HG03196 (cell line): ENCODE results near the gene FCHSD2.
"Not testable (repeated sequence)": the region's sequence is repeated elsewhere in the genome, so short reads cannot be mapped to it uniquely, and the experiment has no call there.

Experiments
- ATAC-seq: cut with Tn5 transposase; IDR thresholded peaks from one replicate; pipeline ENCODE4 v1.9.1; 2021; ENCODE audit not compliant: unreplicated experiment

FCHSD2 gene

GRCh38 chr11:72811686-72812085 is 330.4 kb downstream of the FCHSD2 start:
- ATAC-seq = not testable (repeated sequence)

- no peak for ATAC-seq
These were observed 333.8 kb downstream of the FCHSD2 start for GRCh38 chr11:72808331-72808798.

GRCh38 chr11:72807792-72808191 is 334.3 kb downstream of the FCHSD2 start:
- ATAC-seq = no peak

GRCh38 chr11:72807021-72807693 is 335.0 kb downstream of the FCHSD2 start:
- ATAC-seq = no peak

- ATAC-seq = not testable (repeated sequence)
These were observed 335.7 kb downstream of the FCHSD2 start for GRCh38 chr11:72806378-72806777.

- no peak for ATAC-seq
These were observed 336.9 kb downstream of the FCHSD2 start for GRCh38 chr11:72805216-72805615.

GRCh38 chr11:72802822-72803221 is 339.3 kb downstream of the FCHSD2 start:
- no peak for ATAC-seq

- ATAC-seq = no peak
These were observed 342.7 kb downstream of the FCHSD2 start for GRCh38 chr11:72799441-72799840.

- ATAC-seq = no peak
These were observed 343.8 kb downstream of the FCHSD2 start for GRCh38 chr11:72798361-72798760.

- ATAC-seq = peak; percentile 86
These were observed 348.4 kb downstream of the FCHSD2 start, which contains the start of gene STARD10 for GRCh38 chr11:72793425-72794367. Gene STARD10, minus strand, starts transcription at chr11:72794047. Its CDS starts 12,866 bp downstream, at chr11:72781181.

- ATAC-seq = no peak
These were observed 349.1 kb downstream of the FCHSD2 start for GRCh38 chr11:72793076-72793424.

GRCh38 chr11:72792437-72793021 is 349.6 kb downstream of the FCHSD2 start:
- ATAC-seq = no peak

- not testable (repeated sequence) for ATAC-seq
These were observed 350.9 kb downstream of the FCHSD2 start for GRCh38 chr11:72791228-72791627.

GRCh38 chr11:72789493-72790131 is 352.5 kb downstream of the FCHSD2 start:
- ATAC-seq = no peak

GRCh38 chr11:72788241-72788640 is 353.9 kb downstream of the FCHSD2 start:
- no peak for ATAC-seq

GRCh38 chr11:72787216-72788104 is 354.7 kb downstream of the FCHSD2 start:
- ATAC-seq = no peak
